HL-60 (cell line): Measurements from ENCODE around the gene MRPL1.

Experiments used
- CTCF ChIP-seq: IDR thresholded peaks from one replicate; pipeline ENCODE4 v1.5.1; 2011; ENCODE audit warnings: low read length, control low read depth, inconsistent platforms; ENCODE audit not compliant: insufficient read depth
- GABPA ChIP-seq: IDR thresholded peaks from 2 replicates; pipeline ENCODE4 v1.6.1; 2012; ENCODE audit warnings: low read depth
- POLR2AphosphoS5 ChIP-seq: IDR thresholded peaks from 2 replicates; pipeline ENCODE4 v1.6.1; 2012; ENCODE audit warnings: low read depth
- REST ChIP-seq: IDR thresholded peaks from 2 replicates; pipeline ENCODE4 v1.6.1; 2012; ENCODE audit warnings: low read depth; ENCODE audit not compliant: insufficient replicate concordance
- SPI1 ChIP-seq: IDR thresholded peaks from 2 replicates; pipeline ENCODE4 v1.6.1; 2012; ENCODE audit warnings: low read depth, mild to moderate bottlenecking, borderline replicate concordance

GRCh38 chr4:77920371-77920770, 57.7 kb downstream of the MRPL1 start:
- TF ChIP-seq CTCF = no peak
- TF ChIP-seq POLR2AphosphoS5 = no peak
- TF ChIP-seq GABPA = no peak
- no peak for TF ChIP-seq SPI1
- no peak for TF ChIP-seq REST
